ENCODE measurements around the gene HOXD10.

DNA sequence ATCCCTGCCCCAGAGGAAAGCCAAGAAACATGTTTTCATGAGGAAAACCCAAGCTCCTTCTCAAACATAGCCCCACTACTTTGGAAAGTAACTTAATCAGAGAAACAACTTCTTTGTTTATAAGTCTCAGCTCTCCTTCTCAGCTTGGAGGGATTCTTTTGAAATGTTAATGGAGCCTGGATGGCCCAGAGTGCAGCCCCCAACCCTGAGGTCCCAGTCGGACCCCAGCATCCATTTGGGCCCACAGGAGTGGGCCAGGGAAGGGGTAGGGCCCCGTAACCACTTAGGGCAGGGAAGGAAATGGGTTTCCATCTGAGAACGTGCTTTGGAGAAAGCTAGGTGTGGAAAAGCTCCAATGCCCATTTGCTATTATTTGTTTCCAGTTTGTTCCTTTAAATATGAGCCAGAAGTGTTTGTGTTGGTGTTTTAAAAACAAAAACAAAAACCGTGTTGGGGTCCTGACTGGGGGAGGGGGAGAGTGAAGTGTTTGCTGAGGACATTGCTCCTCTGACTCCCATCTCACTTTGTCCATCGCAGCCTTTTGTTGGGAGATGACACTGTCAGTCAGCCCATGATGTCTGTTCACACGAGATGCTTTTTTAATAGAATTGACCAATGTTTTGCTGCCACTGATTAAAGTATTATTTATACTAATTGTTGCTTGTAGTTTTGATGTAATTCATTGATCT lies 38.9 kb downstream of the HOXD10 start:
- no peak for TF ChIP-seq EZH2 (IDR thresholded peaks at IDR 0.05)
- TF ChIP-seq POLR2AphosphoS5 (IDR thresholded peaks at IDR 0.05; ENCODE audit: borderline replicate concordance, low read depth, low read length), result no peak

Measured in SK-N-MC (cell line).